Measurements from ENCODE around the gene FLOT2.
"Not testable (repeated sequence)": the region's sequence is repeated elsewhere in the genome, so short reads cannot be mapped to it uniquely, and the experiment has no call there.

DNA sequence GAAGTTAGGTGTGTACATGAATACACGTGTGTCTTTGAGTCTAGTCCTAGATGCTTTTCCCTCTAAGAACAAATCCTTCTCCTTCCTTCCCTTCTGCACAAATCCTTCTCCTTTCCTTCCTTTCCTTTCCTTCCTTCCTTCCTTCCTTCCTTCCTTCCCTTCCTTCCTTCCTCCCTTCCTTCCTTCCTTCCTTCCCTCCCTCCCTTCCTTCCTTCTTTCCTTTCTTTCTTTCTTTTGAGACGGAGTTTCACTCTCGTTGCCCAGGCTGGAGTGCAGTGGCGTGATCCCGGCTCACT, 6.0 kb upstream of the FLOT2 start:
- TF ChIP-seq, protein P1, sequence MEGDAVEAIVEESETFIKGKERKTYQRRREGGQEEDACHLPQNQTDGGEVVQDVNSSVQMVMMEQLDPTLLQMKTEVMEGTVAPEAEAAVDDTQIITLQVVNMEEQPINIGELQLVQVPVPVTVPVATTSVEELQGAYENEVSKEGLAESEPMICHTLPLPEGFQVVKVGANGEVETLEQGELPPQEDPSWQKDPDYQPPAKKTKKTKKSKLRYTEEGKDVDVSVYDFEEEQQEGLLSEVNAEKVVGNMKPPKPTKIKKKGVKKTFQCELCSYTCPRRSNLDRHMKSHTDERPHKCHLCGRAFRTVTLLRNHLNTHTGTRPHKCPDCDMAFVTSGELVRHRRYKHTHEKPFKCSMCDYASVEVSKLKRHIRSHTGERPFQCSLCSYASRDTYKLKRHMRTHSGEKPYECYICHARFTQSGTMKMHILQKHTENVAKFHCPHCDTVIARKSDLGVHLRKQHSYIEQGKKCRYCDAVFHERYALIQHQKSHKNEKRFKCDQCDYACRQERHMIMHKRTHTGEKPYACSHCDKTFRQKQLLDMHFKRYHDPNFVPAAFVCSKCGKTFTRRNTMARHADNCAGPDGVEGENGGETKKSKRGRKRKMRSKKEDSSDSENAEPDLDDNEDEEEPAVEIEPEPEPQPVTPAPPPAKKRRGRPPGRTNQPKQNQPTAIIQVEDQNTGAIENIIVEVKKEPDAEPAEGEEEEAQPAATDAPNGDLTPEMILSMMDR (IDR thresholded peaks at IDR 0.05 in 4 of 5, conservative IDR thresholded peaks at IDR 0.05 in 1 of 5): not testable (repeated sequence)
- not testable (repeated sequence) for TF ChIP-seq POLR2A (IDR thresholded peaks at IDR 0.05)

Data from gastrocnemius medialis (tissue), 4 donors.